ENCODE measurements around the gene GULP1. TPM values are rescaled to one million over a fixed set of nuclear protein-coding genes. Genes with fewer than 3 reads are reported as not detected.

GULP1 gene
- total and polyA plus RNA-seq, 2 of the 4 experiments (the other 2 are of a cell fraction): 24.4 to 40.1 TPM

DNA sequence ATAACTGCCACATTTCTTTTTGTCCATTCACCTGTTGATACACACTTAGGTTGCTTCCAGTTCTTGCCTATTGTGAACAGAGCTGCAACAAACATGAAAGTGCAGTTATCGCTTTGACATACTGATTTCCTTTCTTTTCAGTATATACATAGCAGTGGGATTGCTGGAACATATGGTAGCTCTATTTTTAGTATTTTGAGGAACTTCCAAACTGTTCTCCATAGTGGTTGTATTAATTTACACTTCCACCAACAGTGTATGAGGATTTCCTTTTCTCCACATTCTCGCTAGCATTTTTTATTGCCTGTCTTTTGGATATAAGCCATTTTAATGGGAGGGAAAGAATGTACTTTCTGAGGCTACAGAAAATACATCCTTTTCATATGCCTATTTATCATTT is 167.4 kb downstream of the GULP1 start:
- no peak overlapping the region for H2BK15ac ChIP-seq (ENCODE audit: low read depth, low read length)
- no peak overlapping the region for H3K23ac ChIP-seq (ENCODE audit: low read depth, low read length)
- in situ Hi-C loops (cut with MboI; ENCODE audit: low sequenced_read_pairs): no loop called here
- H2BK5ac ChIP-seq (ENCODE audit: low read depth, low read length, poor library complexity, severe bottlenecking): no peak overlapping the region
- no TSS peak for BruUV-seq (replicated peaks)
- H3K36me3 ChIP-seq (ENCODE audit: control insufficient read depth, insufficient read depth, low read length): no peaks in the 10 kb centered on the region
- H3K18ac ChIP-seq (ENCODE audit: low read depth, low read length): no peak overlapping the region
- no peaks in the 10 kb centered on the region for H3K9me1 ChIP-seq (ENCODE audit: insufficient read depth, low read length)
- ATAC-seq (ENCODE audit: low read depth) (no peak), DNase-seq (no peak)
- no peaks in the 10 kb centered on the region for H3K9me3 ChIP-seq (ENCODE audit: control insufficient read depth, insufficient read depth, low read length)
- peaks cover 9 to 23% of the 10 kb centered on the region in 2 experiments; a peak in 3 of 4 replicates for H3K79me1 ChIP-seq (ENCODE audit: low read depth in 1 of 2, low read length in 2 of 2)
- no peaks in the 10 kb centered on the region for H4K20me1 ChIP-seq (ENCODE audit: insufficient read depth, low read length)
- no peaks in the 10 kb centered on the region for H3K4me1 ChIP-seq (ENCODE audit: control insufficient read depth, insufficient read depth, low read length)
- H3K27me3 ChIP-seq (ENCODE audit: control insufficient read depth, insufficient read depth, low read length): no peaks in the 10 kb centered on the region
- ChIA-PET POLR2A (ENCODE audit: unreplicated experiment) (no interaction called here), CTCF (interaction anchor here (1.0 kb wide), 1 partner anchor 10 kb away, joined by 4 read pairs; no protein-coding TSS in a partner anchor)
- H3K4me3 ChIP-seq (ENCODE audit: insufficient read depth, low read depth, low read length): no peak overlapping the region
- H3K27ac ChIP-seq (ENCODE audit: insufficient read depth, low read length): no peak overlapping the region
- no peak overlapping the region for H2AK9ac ChIP-seq (replicated peaks; ENCODE audit: low read depth, low read length, poor library complexity)
- H3K9ac ChIP-seq (ENCODE audit: low read depth, low read length): no peak overlapping the region
- no peak overlapping the region for H3K14ac ChIP-seq (replicated peaks; ENCODE audit: low read depth, low read length)
- no peak overlapping the region for H2BK120ac ChIP-seq (ENCODE audit: low read depth, low read length)
- no peak overlapping the region for H2AK5ac ChIP-seq (ENCODE audit: low read depth, low read length)
- TF ChIP-seq, protein P1, sequence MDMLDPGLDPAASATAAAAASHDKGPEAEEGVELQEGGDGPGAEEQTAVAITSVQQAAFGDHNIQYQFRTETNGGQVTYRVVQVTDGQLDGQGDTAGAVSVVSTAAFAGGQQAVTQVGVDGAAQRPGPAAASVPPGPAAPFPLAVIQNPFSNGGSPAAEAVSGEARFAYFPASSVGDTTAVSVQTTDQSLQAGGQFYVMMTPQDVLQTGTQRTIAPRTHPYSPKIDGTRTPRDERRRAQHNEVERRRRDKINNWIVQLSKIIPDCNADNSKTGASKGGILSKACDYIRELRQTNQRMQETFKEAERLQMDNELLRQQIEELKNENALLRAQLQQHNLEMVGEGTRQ (IDR thresholded peaks at IDR 0.05; ENCODE audit: low read depth, low read length): no peak
- TF ChIP-seq SMC3 (IDR thresholded peaks at IDR 0.05; ENCODE audit: low read depth, low read length) (no peak), BHLHE40 (IDR thresholded peaks at IDR 0.05; ENCODE audit: low read depth, low read length) (no peak), MAZ (IDR thresholded peaks at IDR 0.05; ENCODE audit: borderline replicate concordance, low read depth, low read length) (no peak), RFX5 (IDR thresholded peaks at IDR 0.05; ENCODE audit: low read depth, low read length) (no peak), RCOR1 (IDR thresholded peaks at IDR 0.05; ENCODE audit: insufficient replicate concordance, low read length) (no peak), RAD21 (IDR thresholded peaks at IDR 0.05; ENCODE audit: low read length) (no peak), CEBPB (IDR thresholded peaks at IDR 0.05; ENCODE audit: low read depth, low read length) (no peak), MXI1 (IDR thresholded peaks at IDR 0.05; ENCODE audit: borderline replicate concordance, low read depth, low read length) (no peak), NFE2L2 (IDR thresholded peaks at IDR 0.05; ENCODE audit: low read depth, low read length) (no peak), POLR2A (IDR thresholded peaks at IDR 0.05; ENCODE audit: low read depth, low read length) (no peak)
- TF ChIP-seq, protein P2, sequence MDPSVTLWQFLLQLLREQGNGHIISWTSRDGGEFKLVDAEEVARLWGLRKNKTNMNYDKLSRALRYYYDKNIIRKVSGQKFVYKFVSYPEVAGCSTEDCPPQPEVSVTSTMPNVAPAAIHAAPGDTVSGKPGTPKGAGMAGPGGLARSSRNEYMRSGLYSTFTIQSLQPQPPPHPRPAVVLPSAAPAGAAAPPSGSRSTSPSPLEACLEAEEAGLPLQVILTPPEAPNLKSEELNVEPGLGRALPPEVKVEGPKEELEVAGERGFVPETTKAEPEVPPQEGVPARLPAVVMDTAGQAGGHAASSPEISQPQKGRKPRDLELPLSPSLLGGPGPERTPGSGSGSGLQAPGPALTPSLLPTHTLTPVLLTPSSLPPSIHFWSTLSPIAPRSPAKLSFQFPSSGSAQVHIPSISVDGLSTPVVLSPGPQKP (IDR thresholded peaks at IDR 0.05; ENCODE audit: borderline replicate concordance, low read depth, low read length): no peak
- no peak overlapping the region for H4K8ac ChIP-seq (ENCODE audit: low read depth in 2 of 2, low read length in 2 of 2)
- no CpG with 5 or more reads among the region's 2 CpGs for WGBS, 2 experiments (ENCODE audit: extremely low coverage in 2 of 2, insufficient read length in 1 of 2)
- no peak overlapping the region for H2BK20ac ChIP-seq (ENCODE audit: low read depth, low read length)
- no peak overlapping the region for H2AFZ ChIP-seq (replicated peaks; ENCODE audit: low read length, poor library complexity)
- no peak overlapping the region for H4K5ac ChIP-seq (ENCODE audit: low read depth, low read length)
- no peak overlapping the region for H4K91ac ChIP-seq (ENCODE audit: insufficient read depth, low read depth, low read length)
- no peak overlapping the region for H3K56ac ChIP-seq (ENCODE audit: extremely low read depth, insufficient read depth, low read length)
- H3K4ac ChIP-seq (ENCODE audit: low read depth, low read length): no peak overlapping the region
- intact Hi-C loops (cut with micrococcal nuclease): no loop called here
- H3K4me2 ChIP-seq (ENCODE audit: low read depth, low read length): no peak overlapping the region
- dilution Hi-C loops (cut with HindIII; ENCODE audit: low sequenced_read_pairs, unreplicated experiment): no loop called here
